Activated effector memory CD4-positive, alpha-beta T cell treated with anti-CD3 and anti-CD28 coated beads, Interleukin-2, amount 50 U/mL, for 16 hours (primary cell): ENCODE results near the gene SDF4.
A peak's percentile ranks its signal among the peaks of the same experiment; 100 is the strongest.
"Not testable (repeated sequence)": the region's sequence is repeated elsewhere in the genome, so short reads cannot be mapped to it uniquely, and the experiment has no call there.

Source experiments
- DNase-seq: peaks from one replicate; pipeline ENCODE4 v3.0.0-alpha.2; 2020

The SDF4 gene

DNA sequence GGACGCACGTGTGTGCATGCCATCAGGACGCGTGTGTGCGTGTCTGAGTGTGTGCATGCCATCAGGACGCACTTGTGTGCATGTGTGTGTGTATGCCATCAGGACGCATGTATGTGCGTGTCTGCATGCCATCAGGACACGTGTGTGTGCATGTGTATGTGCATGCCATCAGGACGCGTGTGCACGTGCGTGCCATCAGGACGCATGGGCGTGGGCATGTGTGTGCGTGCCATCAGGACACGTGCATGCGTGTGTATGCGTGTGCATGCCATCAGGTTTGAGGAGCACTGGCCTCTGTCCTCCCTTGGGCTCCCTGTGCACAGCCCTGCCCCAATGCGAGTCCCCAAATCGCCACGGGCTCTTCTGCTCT, 27.3 kb upstream of the SDF4 start:
- no peak for DNase-seq

DNA sequence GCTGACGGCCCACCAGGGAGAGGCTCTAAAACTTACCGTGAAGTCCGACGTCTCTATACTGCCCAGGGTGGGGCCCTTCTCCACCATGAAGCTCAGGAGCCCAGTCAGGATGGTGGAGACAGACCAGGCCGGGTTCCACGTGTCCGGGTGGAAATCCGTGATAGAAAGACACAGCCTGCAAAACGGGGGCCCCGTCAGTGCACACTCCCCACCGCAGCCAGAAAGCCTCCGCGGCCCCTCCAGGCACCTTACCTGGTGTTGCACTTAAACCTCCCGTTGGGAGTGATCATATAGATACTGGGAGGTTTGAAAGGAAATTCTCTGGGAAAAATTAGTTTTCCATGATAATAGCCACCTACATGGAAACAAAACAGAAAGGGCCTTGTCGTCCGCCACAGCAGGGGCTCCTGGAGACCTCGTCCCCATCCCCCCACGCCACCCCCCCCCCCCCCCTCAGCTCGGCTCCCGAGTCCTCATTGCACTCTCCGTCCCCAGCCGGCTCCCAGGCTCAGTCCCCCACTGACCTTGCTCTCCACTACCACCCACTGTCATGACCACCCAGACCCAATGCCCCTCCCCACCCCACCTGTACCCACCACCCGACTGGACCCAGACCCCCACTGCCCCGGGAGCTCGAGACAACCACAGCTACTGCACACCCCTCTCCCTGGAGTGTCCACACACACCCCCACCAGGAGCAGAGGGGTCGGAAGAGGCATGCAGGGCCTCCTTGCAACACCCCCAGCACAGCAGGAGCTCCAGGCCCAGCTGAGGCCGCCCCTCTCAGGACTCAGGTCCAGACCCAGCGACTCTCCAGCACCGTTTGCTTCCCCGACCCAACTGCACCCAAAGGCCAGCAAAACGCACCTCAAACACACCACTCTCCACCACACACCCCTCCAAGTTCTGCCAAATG, 25.4 kb upstream of the SDF4 start:
- no peak for DNase-seq

DNA sequence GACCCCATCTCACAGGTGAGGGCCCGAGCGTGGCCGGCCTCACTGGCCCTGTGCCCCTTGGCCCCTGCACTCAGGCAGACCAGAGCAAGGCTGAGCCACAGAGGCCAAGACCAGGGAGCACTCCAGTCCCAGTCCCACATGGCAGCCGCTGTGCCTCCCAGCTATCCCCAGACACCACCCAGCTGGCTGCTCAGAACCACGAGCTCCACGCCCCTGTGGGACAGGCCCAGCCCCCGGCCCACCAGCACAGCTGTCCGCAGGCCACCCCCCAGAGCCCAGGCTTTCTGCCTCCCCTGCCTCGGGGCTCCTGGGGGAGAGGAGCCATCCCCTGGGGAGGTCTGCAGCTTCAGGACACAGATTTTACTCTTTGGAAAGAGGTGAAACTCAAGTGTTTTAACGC, 23.8 kb upstream of the SDF4 start:
- no peak for DNase-seq

DNA sequence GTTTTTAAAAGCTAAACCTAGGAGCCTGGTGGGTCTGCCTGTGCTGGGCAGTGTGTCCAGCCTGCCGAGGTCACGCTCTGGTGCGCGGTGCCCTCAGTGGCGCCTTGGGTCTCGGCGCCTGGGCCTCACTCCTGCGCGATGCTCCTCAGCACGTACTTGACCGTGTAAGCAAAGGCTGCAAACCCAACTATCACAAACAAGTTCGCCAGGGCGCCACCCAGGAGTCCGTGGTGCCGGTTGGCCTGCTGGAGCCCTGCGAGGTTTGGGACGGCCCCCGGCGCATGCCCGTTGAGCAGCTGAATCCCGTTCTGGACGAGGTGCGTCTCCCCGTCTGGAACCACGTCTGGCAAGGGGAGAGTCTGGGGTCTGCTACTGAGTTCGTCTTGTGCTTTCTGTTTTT, 23.3 kb upstream of the SDF4 start:
- DNase-seq = no peak

DNA sequence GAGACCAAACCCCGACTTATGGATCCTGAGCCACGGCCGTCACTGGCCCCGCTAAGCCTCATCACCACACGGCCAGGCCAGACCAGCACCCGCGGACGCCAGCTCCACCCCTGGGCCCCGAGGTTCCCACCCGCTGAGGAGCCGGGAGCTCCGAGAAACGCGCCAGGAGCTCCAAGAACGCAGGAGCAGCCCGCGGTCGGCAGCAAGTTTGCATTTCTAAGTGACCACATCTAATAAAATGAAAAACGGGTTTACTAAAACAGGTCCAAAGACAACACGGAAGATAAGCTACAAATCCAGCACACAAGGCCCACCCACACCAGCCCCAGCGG, 22.8 kb upstream of the SDF4 start:
- DNase-seq = no peak

DNA sequence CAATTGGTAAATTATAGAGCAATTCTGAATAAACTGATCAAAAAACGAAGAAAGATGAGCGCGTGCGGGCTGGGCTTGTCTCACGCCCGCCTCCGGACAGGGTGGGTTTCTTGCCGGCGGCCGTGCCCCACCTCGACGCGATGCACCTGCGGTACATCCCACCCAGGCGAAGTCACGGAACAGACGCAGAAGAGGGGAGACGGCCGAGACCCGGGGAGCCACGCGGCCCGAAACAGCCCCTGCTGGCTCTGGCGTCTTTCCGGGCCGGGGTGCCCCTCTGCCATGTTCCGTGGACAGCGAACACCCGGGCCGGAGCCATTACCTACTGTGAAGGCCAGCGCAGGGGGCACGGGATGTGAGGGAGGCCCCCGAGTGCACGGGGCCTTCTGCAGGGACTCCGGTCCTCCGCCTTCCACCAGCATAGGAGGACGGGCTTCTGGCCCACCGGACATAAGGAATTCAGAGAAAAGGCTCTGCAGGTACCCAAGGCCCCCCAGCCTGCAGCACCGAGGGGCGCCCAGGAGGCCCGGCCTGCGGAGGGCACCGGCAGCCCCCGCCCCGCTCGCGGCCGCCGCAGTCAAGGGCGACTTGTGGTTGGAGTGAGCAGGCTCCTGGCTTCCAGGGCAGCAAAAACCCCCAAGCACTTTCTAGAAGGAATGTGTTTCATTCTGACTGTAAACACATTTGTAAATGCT, 22.3 kb upstream of the SDF4 start:
- DNase-seq = no peak

DNA sequence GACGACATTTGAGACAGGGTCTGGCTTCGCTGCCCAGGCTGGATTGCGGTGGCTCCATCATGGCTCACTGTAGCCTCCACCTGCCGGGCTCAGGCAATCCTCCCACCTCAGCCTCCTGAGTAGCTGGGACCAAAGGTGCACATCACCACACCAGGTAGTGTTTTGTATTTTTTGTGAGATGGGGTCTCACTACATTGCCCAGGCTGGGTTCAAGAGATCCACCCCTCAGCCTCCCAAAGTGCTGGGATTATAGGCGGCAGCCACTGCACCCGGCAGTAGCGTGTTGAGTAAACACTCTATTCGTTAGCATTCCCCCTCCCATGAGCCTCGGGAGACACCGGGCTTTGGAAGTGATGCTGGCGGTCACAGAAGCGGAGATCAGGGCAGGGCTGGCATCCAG, 21.5 kb upstream of the SDF4 start:
- DNase-seq = no peak

DNA sequence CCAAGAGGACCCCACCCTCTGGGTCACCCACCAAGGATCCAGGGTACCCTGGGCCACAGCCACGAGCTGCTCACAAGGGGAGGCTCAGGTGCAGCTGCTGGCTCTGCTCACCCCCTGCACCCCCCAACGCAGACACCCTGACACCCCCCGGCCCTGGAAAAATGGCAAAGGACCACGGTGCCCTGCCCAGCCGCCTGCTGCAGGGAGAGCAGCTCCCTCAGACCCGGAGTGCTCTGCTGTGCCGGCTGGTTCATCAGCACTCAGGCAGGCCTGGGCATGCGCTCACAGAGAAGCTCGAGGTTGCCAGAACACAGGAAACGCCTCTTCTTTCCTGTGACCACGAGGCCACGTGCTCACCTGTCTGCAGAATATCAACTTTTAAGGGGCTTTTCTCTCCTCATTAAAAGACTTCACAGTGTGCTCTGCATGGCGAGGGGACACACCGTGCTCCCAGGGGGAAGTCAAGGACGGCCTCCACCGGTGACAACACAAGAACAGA, 19.0 kb upstream of the SDF4 start:
- DNase-seq = peak; percentile 87

DNA sequence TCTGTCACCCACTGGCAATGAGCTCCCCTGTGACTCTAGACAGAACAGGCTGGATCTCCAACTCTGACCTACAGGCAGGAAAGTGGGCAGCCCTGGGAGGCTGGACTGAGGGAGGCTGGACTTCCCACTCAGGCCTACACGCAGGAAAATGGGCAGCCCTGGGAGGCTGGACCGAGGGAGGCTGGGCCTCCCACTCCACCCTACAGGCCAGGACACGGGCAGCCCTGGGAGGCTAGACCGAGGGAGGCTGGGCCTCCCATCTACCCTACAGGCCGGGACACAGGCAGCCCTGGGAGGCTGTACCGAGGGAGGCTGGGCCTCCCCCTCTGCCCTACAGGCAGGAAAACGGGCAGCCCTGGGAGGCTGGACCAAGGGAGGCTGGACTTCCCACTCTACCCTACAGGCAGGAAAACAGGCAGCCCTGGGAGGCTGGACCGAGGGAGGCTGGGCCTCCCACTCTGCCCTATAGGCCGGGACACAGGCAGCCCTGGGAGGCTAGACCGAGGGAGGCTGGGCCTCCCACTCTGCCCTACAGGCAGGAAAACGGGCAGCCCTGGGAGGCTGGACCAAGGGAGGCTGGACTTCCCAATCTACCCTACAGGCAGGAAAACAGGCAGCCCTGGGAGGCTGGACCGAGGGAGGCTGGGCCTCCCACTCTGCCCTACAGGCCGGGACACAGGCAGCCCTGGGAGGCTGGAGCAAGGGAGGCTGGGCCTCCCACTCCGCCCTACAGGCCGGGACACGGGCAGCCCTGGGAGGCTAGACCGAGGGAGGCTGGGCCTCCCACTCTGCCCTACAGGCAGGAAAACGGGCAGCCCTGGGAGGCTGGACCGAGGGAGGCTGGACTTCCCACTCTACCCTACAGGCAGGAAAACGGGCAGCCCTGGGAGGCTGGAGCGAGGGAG, 16.5 kb upstream of the SDF4 start:
- not testable (repeated sequence) for DNase-seq

DNA sequence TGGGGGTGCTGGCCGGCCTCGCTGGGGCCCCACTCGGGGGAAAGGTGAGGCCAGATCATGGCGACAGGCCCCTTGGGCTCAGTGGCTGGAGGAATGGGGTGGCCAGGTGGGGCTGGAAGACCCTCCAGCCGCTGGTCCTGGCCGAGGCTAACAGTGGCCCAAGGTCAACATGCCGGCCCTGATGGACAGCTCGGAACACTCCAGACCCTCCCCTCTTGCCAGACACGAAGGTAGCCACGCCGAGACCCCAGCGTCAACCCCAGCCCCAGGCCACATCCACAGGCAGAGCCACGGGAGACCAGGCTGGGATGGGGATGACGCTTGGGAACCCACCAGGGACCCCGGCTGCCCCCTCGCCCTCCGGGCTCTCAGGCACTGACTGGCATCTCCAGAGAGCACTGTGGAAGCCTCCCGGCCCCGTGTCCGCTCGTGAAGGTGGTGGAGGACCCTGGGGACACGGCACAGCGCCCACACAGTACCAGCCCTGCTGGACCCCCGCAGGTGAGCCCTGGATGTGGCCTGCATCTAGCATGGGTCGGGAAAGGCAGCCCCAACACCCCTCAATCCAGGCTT, 15.6 kb upstream of the SDF4 start:
- DNase-seq = no peak

DNA sequence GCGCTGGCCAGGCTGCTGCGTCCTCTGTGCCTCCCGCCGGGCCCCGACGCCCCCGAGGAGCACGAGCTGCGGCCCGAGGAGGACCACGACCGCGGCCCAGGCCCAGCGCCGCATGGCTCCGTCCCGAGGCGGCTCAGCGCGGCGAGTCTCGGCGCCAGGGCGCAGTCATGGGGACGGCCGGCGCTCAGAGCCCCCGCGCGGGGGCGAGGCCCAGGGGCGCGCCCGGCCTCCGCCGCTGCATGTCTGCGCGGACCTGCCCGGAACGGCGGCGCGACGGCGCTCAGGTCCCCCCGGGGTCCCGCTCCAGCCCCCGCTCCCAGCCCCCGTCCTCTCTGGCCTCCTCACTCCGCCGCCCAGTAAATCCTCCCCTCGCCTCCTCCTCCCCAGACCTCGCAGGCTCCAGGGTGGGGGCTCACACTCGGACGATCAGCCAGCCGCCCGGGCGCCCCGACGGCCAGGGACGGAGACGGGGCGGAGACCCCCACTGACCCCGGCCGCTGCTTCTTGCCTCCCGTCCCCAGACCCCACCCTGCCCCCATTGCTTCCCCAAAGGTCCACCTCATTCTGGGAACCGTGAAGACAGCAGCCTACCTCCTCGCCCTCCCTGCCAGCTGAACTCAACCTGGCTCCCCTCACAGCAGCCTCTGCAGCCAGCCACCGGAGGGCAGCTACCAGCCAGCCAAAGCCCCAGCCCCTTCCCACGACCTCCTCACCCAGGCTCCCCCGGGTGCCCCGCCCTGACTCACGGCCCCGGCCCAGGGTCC, 15.0 kb upstream of the SDF4 start, which contains the start of gene C1QTNF12:
C1QTNF12 (minus strand) TSS at position 146 of the 764 bp plus-strand sequence; CDS start at position 114, 32 bp downstream.
- DNase-seq = no peak

DNA sequence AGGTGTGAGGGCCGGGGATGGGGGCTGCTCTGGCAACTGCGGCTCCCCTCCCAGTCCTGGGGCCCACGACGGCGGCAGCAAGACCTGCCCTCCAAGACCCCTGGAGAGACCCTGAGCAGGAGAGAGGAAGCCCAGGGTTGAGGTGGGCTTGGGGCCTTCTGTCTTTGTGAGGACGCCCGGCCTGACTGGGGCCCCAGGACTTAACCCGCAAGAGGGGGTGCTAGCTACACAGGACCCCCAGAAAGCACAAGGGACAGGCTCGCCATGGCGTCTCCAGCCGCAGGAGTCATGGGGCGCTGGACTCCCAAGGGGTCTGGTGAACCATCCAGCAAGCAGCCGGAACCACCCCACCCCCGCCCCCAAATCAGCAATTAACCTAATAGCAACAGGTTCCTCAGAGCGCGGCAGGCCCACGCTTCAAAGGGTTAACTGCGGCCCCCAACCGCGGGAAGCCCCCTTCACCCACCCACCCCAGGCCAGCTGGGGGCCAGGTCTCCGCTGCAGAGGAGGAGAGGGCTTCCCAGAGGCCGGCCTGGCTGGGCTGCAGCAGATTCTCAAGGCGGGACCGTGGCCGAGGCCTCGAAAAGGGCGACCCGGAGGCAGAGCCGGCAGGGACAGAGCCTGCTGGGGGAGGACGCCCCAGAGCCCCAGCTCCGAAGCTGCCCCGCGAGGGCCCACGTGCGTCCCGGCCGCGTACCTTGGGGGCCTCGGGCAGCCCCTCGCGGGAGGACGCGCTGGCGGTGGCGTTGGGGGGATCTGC, 14.2 kb upstream of the SDF4 start:
- no peak for DNase-seq

DNA sequence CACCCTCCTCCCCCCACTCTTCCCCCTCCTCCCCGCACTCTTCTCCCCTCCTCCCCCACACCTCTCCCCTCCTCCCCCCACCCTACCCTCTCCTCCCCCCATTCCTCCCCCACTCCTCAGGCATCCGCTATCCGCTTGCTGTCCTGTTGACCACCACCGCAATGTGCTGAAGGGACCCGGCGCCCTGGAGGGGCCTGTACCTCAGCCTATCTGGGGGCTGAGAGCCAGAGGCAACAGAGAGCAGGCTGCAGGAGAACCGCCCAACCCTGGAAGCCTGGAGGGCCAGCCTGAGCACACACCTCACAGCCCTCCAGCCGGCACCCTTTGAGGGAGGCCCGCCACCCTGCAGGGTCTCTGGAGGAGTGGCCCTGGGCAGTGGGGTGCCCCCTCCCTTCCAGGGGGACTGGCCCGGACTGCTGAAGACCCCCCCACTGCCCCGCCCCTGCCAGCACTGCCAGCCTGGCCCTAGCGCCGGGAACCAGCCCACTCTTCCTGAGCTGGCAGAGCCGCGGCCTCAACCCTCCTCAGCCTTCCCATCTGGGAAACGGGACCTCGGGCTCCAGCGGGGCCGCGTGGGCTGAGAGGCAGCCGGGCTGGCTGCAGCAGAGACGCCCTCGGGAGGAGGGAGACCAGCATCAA, 13.5 kb upstream of the SDF4 start:
- DNase-seq = no peak

DNA sequence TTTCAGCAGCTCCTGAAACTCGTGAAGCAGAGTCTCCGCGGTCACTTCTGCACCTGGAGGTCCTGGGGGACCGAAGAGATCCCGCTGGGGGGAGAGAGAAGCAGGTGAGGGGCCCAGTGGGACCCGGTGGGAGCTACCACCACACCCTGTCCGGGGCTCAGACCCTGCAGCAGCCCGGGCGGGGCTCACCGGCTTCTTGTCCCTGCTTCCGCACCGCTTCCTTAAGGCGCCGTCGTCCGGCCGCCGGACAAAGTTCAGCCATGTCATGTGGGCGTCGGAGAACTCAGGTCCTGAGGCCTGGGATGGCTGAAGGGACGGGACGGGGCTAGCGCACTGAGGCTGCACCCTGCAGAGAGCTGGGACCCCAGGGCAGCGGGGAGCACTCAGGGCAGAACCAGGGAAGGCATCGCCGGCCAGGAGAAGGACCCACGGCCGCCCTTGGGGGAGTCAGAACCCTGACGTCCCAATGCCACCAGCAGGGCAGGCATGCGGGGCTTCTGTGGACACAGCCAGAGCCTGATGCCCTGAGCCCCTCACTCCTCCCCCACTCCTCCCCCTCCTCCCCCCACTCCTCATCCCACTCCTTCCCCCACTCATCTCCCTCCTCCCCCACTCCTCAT, 12.5 kb upstream of the SDF4 start:
- no peak for DNase-seq

DNA sequence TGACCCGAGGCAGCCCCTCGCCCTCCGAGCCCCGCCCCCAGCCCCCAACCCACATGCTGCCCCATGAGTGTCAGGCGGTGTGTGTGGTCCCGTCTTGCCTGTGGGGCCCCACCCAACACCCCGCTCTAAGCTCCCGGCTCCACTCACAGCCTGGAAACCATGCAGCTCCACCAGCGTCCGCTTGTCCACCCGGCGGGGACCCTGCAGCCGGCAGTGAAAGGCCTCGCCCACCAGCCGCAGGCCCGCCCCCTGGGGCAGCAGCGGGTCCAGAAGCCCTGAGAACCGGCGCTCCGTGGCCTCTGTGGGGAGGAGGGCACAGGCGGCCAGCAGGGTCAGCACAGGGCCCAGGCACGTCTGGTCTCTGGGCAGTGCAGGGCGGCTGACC, 12.0 kb upstream of the SDF4 start:
- no peak for DNase-seq

DNA sequence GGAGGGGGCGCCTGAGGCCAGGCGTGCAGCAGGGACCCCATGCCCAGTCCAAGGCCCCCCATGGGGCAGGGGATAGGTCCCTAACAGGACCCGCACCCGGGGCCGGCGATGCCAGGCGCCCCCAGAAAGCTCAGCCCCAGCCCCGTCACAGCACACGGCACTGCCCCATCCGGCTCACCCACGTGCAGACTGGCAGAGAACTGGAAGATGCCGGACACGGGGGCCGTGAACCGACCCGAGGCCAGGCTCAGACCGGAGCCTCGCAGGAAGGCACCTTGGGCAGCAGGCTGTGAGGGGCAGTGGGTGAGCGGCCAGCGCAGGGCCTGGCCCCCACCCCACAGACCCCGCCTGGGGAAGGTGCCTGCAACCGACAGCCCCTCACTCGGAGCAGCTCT, 11.5 kb upstream of the SDF4 start:
- no peak for DNase-seq

DNA sequence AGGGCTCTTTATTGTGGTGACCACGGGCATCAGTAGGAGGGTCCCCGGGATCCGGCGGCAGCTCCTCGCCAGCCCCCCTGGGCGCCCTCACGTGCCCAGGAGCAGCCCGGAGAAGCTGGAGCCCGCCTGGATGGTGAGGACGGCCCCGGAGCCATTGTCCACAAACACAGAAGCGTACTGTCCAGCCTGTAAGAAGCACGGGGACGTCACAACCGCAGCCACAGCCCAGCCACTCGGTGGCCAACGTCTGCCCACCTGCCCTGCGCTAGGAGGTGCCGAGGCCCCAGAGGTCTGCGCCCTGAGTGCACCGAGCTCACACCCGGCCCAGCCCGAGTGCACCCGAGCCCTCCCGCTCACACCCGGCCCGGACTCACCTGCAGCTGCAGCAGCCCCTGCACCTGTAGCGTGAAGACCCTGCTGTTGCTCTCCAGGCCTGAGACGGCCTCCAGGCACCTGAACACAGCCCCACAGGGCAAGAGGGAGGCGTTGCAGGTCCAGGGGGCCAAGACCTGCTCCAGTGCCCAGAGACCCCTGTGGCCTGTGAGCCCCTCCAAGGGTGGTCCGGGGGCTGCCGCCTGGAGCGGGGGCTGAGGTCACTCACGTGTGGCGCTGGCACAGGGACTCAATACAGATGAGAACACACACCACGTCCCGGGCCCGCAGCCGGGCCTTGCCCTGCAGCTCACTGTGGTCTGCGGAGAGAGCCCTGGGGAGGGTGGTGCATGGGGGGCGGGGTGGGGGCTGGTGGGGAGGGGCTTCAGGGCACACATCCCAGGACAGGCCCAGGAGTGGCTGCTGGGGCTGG, 10.9 kb upstream of the SDF4 start:
- no peak for DNase-seq

DNA sequence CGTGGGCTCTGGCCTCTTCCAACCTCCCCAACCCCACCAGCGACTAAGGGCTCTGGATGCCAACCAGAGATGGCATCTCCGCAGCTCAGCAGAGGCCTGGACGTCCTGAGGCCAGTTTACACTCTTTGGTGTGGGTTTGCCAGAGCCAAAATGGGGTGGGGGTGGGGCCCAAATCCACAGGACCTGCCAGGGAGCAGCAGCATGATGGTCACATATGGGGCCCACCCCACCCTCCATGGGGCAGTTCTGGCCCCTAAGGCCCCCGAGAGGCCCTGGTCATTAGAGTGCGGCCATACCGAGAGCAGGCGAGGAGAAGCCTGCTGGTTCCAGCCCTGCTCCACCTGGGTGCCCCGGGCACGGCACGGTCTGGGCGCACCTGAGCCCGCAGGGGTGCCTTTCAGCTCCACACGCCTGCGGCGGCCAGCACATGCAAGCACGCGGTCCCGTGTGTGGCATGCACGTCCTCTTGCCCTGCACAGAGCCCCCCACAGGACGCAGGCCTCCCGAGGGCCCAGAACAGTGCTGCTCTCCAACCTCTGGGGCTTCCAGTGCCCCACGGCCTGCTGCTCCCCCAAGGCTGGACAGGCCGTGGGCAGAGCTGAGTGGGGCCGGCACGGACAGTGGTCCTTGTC, 9.9 kb upstream of the SDF4 start:
- no peak for DNase-seq
